Heart right ventricle (tissue), 16 donors: ENCODE data around the gene PDLIM5. TPM values are rescaled to one million over a fixed set of nuclear protein-coding genes. Genes with fewer than 3 reads are reported as not detected.

Experiments used
- ATAC-seq, 8 donors: fragments of 200-7000 bp; cut with Tn5 transposase; one replicate each; pipeline ENCODE4 v1.9.1; 2020; ENCODE audit warnings: mild to moderate bottlenecking in 8 of 8, moderate library complexity in 8 of 8, moderate number of reproducible peaks in 1 of 8
- DNase-seq, 2 donors: peaks; one replicate each; pipeline ENCODE4 v3.0.0-alpha.2; 2020
- H3K27ac ChIP-seq, 10 donors: fragments of 200-600 bp; sonication (generic) in 2 of 10; one replicate each; pipeline versions ENCODE4 v1.5.0 to v1.8.0; 2020 to 2022; ENCODE audit warnings: mild to moderate bottlenecking in 3 of 10
- H3K27me3 ChIP-seq, 7 donors: fragments of 200-600 bp; one replicate each; pipeline ENCODE4 v1.8.0; 2021 to 2022; ENCODE audit warnings: mild to moderate bottlenecking in 2 of 7
- H3K36me3 ChIP-seq, 9 donors: fragments of 200-600 bp; sonication (generic) in 1 of 9; one replicate each; pipeline versions ENCODE4 v1.5.0 to v1.8.0; 2020 to 2022; ENCODE audit warnings: mild to moderate bottlenecking in 2 of 9
- H3K4me1 ChIP-seq, 9 donors: fragments of 200-600 bp; sonication (generic) in 1 of 9; one replicate each; pipeline versions ENCODE4 v1.5.0 to v1.8.0; 2020 to 2022; ENCODE audit warnings: mild to moderate bottlenecking in 4 of 9
- H3K4me3 ChIP-seq, 10 donors: fragments of 200-600 bp; sonication (generic) in 2 of 10; one replicate each; pipeline versions ENCODE4 v1.5.0 to v1.8.0; 2020 to 2022; ENCODE audit warnings: mild to moderate bottlenecking in 7 of 10, moderate library complexity in 2 of 10
- H3K9me3 ChIP-seq, 11 donors: fragments of 200-600 bp in 10 of 11; sonication (generic) in 2 of 11; one replicate each; pipeline versions ENCODE4 v1.5.0 to v1.8.0; 2013 to 2022; ENCODE audit warnings: mild to moderate bottlenecking in 2 of 11, control low read depth in 1 of 11, moderate library complexity in 1 of 11
- CTCF ChIP-seq, 9 donors: fragments of 200-600 bp; sonication (generic) in 2 of 9; IDR thresholded peaks; one replicate each; pipeline versions ENCODE4 v1.5.0 to v1.8.0; 2021 to 2022; ENCODE audit warnings: antibody characterized with exemption in 9 of 9, mild to moderate bottlenecking in 5 of 9, moderate library complexity in 1 of 9
- WGBS, 2 donors: extraction: QIAGEN DNeasy Blood & Tissue Kit; methylation state at CpG; one replicate each; pipeline ENCODE4 v1.1.7; 2013; ENCODE audit warnings: inconsistent platforms in 1 of 2; 5-methylcytosine and 5-hydroxymethylcytosine counted together
- intact Hi-C, 10 donors: fragments of 100-400 bp; cut with DNase I; formaldehyde crosslinking; loops; one replicate each; pipeline versions ENCODE4 v1.11.1 to v1.14.2; 2022
- polyA plus RNA-seq, 2 donors: library from polyadenylated mRNA; stranded (reverse); fragments of 200-250 nt; gene quantifications; one replicate each; pipeline ENCODE4 v1.2.3, GENCODE V29; 2013
- total RNA-seq, 10 donors: library from RNA; stranded (reverse); fragmentation: NEBNext Ultra II Directional in 3 of 10; extraction: Animal tissue kit (Norgen Biotek cat#: 25700) in 3 of 10; gene quantifications; one replicate each; pipeline versions ENCODE4 v1.2.1 to v1.2.4, GENCODE V29; 2021 to 2023
- donor health status: Arrhythmogenic right ventricular cardiomyopathy.
- donor health status: ischemic (EF 13 %, LVEDD 7.1; RV severe dilation, severe dysfunction).
- donor health status: healthy with polysubstance abuse.
- donor health status: DM: no; HTN: yes; CAD: no.
- donor health status: DM: no; HTN: no; CAD: no.
- donor health status: ischemic (EF 25% LVEDD 6.9; RV normal size, moderate dysfunction).
- donor health status: ischemic (EF 25% LVEDD 5.7; RV mildly dilated, moderate dysfunction).
- donor health status: healthy.
- donor health status: DM: yes; HTN: yes; CAD: no.
- donor health status: Ischemic cardiomyopathy.
- donor health status: ischemic (EF 35%, LVEDD 5.7; RV mildly dilated, moderate dysfunction).
- donor health status: nonischemic (EF 11% LVEDD 7.7; RV severe dilation, severe dysfunction).
- donor health status: DM: yes; HTN: yes; CAD: no.
- donor health status: PGD.
- donor health status: ischemic (EF 29% LVEDD 5.4; RV normal size, mild dysfunction).
- donor health status: nonischemic (EF 23%, LVEDD 6.1; RV moderate dilation, normal function).

The PDLIM5 gene
- total and polyA plus RNA-seq, 12 donors, result 221 to 1,549 (median 1,269) TPM

- peaks cover 7 to 65% (median 40%) of the 10 kb centered on the region in 9 donors for H3K4me1 ChIP-seq
- ATAC-seq (peak; percentile 59 to 87 (median 78)), DNase-seq (peak; percentile 55 to 65)
- H3K27me3 ChIP-seq, result no peaks in the 10 kb centered on the region
- H3K9me3 ChIP-seq, result no peaks in the 10 kb centered on the region
- 49 to 65% methylated on average over 10 of the region's 10 CpGs for WGBS, 2 donors
- TF ChIP-seq CTCF (IDR thresholded peaks at IDR 0.05), result no peak
- H3K4me3 ChIP-seq, result no peak overlapping the region
- no peaks in the 10 kb centered on the region for H3K36me3 ChIP-seq
- peak overlapping the region; percentile 59 to 92 (median 85) for H3K27ac ChIP-seq
- intact Hi-C loops, result loop anchor here in 4 of 10 donors (2.0 to 5.0 kb wide), 2 partner anchors 42 kb away; partner anchors contain the start of gene PDLIM5 (in 2 of the 4)
Measured at GRCh38 chr4:94410678-94411206, 41.0 kb upstream of the PDLIM5 start.

- Histone ChIP-seq H3K27me3 (no peaks in the 10 kb centered on the region), H3K36me3 (no peaks in the 10 kb centered on the region), H3K4me1 (peaks cover 7 to 65% (median 40%) of the 10 kb centered on the region in 9 donors), H3K4me3 (no peak overlapping the region), H3K27ac (peak overlapping the region; percentile 59 to 92 (median 85)), H3K9me3 (no peaks in the 10 kb centered on the region)
- no peak for ATAC-seq
- DNase-seq, result no peak
- intact Hi-C loops, result loop anchor here in 4 of 10 donors (2.0 to 5.0 kb wide), 2 partner anchors 41 to 42 kb away; partner anchors contain the start of gene PDLIM5 (in 2 of the 4)
- no peak for TF ChIP-seq CTCF (IDR thresholded peaks at IDR 0.05)
Measured at GRCh38 chr4:94411296-94411695, 40.4 kb upstream of the PDLIM5 start.

- WGBS, 2 donors, result 35 to 37% methylated on average over 3 of the region's 3 CpGs
- intact Hi-C loops, result loop anchor here in 3 of 10 donors (2.0 to 5.0 kb wide), 2 partner anchors 37 to 40 kb away; partner anchors contain the start of gene PDLIM5 (in 2 of the 3)
- Histone ChIP-seq H3K27me3 (no peaks in the 10 kb centered on the region), H3K36me3 (no peaks in the 10 kb centered on the region), H3K27ac (peak overlapping the region; percentile 59 to 92 (median 85)), H3K4me1 (peaks cover 7 to 62% (median 40%) of the 10 kb centered on the region in 9 donors), H3K9me3 (peaks cover 0 to 7% (median 0%) of the 10 kb centered on the region in 11 donors), H3K4me3 (peak overlapping the region in 5 of 10 donors; percentile 4 to 28 (median 6))
- ATAC-seq, result no peak
- TF ChIP-seq CTCF (IDR thresholded peaks at IDR 0.05), result no peak
- DNase-seq, result no peak
Measured at GRCh38 chr4:94412019-94412657, 39.6 kb upstream of the PDLIM5 start.

- intact Hi-C loops, result loop anchor here in 3 of 10 donors (2.0 to 5.0 kb wide), 2 partner anchors 36 to 40 kb away; partner anchors contain the start of gene PDLIM5 (in 2 of the 3)
- no peaks in the 10 kb centered on the region for H3K27me3 ChIP-seq
- 3 to 5% methylated on average over 6 of the region's 6 CpGs for WGBS, 2 donors
- H3K27ac ChIP-seq, result peak overlapping the region; percentile 59 to 92 (median 85)
- peaks cover 0 to 9% (median 0%) of the 10 kb centered on the region in 11 donors for H3K9me3 ChIP-seq
- H3K4me1 ChIP-seq, result peaks cover 7 to 59% (median 37%) of the 10 kb centered on the region in 9 donors
- peak overlapping the region in 5 of 10 donors; percentile 4 to 28 (median 6) for H3K4me3 ChIP-seq
- ATAC-seq (peak in 2 of 8 donors; percentile 12 to 29), DNase-seq (peak in 1 of 2 donors; percentile 30)
- no peak for TF ChIP-seq CTCF (IDR thresholded peaks at IDR 0.05)
- no peaks in the 10 kb centered on the region for H3K36me3 ChIP-seq
Measured at GRCh38 chr4:94412658-94413038, 39.1 kb upstream of the PDLIM5 start.
